GM18858 (cell line): Measurements from ENCODE around the gene ANKRD11.
"Not testable (repeated sequence)": the region's sequence is repeated elsewhere in the genome, so short reads cannot be mapped to it uniquely, and the experiment has no call there.

ENCODE experiments used
- ATAC-seq: cut with Tn5 transposase; IDR thresholded peaks from one replicate; pipeline ENCODE4 v1.9.1; 2021; ENCODE audit not compliant: unreplicated experiment

The ANKRD11 gene

DNA sequence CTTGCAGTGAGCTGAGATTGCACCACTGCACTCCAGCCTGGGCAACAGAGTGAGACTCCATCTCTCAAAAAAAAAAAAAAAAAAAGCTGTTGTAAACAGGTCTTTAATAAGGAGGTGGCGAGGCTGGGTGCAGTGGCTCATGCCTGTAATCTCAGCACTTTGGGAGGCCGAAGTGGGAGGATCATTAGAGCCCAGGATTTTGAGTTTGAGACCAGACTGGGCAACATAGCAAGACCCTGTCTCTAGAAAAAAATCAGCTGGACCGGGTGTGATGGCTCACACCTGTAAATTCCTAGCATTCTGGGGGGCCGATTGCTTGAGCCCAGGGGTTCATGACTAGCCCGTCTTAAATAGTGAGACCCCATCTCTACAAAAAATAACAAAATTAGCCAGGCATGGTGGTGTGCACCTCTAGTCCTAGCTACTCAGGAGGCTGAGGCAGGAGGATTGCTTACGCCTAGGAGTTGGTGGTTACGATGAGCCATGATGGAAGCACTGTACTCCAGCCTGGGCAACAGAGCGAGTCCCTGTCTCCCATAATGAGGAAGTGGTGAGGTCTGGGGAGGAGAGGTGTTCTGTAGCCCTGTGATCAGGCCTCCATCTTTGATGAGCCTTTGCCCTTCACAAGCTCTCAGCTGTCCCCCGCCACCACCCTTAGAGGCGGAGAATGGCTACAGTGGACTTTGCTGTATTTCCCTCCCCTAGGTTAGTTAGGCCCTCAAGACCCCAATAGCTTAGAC, 236.6 kb downstream of the ANKRD11 start:
- ATAC-seq, result no peak

GRCh38 chr16:89248196-89248982, 242.0 kb downstream of the ANKRD11 start:
- no peak for ATAC-seq

DNA sequence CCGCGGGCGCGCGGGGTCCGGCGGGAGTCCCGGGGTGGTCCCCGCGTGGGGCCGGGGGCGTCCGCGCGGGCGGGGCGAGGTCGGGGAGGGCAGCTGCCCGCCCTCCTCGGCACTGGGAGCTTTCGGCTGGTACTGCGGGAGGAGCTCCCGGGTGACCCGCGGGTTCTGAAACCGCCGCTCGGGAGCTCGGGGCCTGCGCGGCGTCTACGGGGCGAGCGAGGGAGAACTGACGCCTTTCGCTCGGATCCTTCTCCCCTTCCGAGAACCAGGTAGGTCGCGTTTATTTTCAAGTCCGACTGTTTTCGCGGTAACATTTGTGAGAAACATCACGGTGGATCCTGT, 242.7 kb downstream of the ANKRD11 start:
- not testable (repeated sequence) for ATAC-seq

GRCh38 chr16:89246903-89247733, 243.2 kb downstream of the ANKRD11 start:
- ATAC-seq, result no peak

DNA sequence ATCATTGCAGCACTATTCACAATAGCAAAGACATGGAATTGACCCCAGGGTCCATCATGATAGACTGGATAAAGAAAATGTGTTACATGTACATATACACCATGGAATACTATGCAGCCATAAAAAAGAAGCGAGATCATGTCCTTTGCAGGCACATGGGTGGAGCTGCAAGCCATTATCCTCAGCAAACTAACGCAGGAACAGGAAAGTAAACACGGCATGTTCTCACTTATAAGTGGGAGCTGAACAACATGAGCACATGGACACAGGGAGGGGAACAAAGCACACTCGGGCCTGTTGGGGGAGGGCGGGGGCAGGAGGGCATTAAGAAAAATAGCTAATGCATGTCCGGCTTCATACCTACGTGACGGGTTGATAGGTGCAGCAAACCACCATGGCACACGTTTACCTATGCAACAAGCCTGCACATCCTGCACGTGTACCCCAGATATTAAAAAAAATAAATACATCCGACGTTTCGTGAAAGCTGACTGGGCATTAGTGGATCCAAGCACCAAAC, 243.9 kb downstream of the ANKRD11 start:
- ATAC-seq, result no peak

DNA sequence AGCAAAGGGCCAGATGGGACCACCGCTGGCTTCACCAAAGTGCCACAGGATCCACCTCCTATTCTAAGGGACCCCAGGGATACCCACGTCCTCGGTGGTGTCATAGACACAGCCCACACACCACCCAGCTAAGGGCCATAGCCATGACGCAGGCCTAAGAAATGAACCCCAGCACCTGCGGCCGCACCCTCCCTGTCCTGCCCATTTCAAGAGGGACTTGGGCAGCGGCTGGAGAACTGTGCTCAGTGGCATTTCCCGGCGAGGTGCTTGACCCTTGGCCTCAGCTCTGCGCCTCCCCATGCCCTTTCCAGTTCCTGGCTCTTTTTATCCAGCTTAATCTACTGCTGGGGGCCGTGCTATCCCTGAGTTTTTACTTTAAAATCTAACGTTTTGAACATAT, 245.6 kb downstream of the ANKRD11 start:
- no peak for ATAC-seq

GRCh38 chr16:89244264-89244663, 246.1 kb downstream of the ANKRD11 start:
- not testable (repeated sequence) for ATAC-seq

- no peak for ATAC-seq
Measured at GRCh38 chr16:89243664-89244063, 246.7 kb downstream of the ANKRD11 start.

- no peak for ATAC-seq
Measured at GRCh38 chr16:89242795-89243200, 247.6 kb downstream of the ANKRD11 start.

DNA sequence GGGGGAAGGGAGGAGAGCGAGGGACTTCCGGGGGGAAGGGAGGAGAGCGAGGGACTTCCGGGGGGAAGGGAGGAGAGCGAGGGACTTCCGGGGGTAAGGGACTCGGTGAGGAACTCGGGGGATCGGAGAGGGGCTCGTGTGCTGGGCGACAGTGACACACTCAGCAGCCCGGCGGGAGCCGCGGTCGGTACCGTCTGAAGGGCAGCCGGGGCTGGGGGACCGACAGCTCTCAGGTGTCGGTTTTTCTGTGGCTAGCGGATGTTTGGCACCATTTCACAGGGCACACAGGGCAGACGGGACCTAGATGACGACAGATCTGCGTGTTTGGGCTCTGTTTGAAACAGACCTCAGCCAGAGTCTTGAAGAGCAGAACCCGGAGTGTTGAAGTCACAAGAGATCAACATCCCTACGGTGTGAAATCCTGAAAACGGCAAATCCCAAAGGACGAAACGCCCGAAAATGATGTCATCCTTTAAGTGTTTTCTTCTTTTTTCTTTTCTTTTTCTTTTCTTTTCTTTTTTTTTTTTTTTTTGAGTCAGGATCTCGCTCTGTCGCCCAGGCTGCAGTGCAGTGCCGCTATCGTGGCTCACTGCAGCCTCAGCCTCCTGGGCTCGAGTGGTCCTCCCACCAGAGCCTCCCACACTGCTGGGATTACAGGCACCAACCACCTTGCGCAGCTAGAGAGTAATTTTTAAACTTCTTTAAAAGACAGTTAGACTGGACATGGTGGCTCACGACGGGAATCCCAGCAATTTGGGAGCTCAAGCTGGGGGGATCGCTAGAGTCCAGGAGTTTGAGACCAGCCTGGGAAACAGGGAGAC, 249.0 kb downstream of the ANKRD11 start:
- peak; percentile 41 for ATAC-seq

- ATAC-seq, result no peak
Measured at GRCh38 chr16:89237733-89238132, 252.6 kb downstream of the ANKRD11 start.

- ATAC-seq, result no peak
Measured at GRCh38 chr16:89233678-89234490, 256.5 kb downstream of the ANKRD11 start.

GRCh38 chr16:89232107-89232506, 258.3 kb downstream of the ANKRD11 start:
- ATAC-seq, result no peak

GRCh38 chr16:89230255-89230654, 260.1 kb downstream of the ANKRD11 start:
- no peak for ATAC-seq

DNA sequence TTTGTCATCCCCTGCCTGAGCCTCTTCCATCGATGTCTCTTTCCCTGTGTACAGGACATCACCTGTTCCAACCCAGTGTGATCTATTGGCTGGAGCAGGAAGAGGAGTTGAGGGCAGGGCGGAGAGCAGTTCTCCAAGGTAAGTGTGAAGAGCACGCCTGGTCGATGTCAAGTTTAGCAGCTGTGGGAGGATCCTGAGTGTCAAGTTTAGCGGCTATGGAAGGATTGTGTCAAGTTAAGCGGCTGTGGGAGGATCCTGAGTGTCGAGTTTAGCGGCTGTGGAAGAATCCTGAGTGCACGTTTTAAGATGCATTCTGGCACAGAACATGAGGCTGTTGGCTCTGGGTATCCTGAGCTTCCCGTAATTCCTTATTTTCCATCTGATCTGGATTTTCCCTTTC, 265.7 kb downstream of the ANKRD11 start:
- no peak for ATAC-seq

- no peak for ATAC-seq
Measured at GRCh38 chr16:89222931-89223330, 267.4 kb downstream of the ANKRD11 start.

DNA sequence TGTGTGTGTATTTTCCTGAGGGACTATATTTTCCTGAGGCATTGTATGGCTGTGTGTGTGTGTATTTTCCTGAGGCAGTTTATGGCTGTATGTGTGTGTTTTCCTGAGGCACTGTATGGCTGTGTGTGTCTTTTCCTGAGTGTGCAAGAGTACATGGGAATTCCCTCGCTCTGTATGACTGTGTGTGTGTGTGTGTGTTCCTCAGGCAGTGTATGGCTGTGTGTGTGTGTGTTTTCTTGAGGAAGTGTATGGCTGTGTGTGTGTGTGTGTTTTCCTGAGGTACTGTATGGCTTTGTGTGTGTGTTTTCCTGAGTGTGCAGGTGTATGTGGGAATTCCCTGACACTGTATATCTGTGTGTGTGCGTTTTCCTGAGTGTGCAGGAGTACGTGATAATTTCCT, 268.8 kb downstream of the ANKRD11 start:
- ATAC-seq, result no peak

- no peak for ATAC-seq
Measured at GRCh38 chr16:89219365-89219764, 271.0 kb downstream of the ANKRD11 start.
